Subcutaneous abdominal adipose tissue (tissue), 5 donors: ENCODE results near the gene C4orf50.
"Not testable (repeated sequence)": the region's sequence is repeated elsewhere in the genome, so short reads cannot be mapped to it uniquely, and the experiment has no call there.

Experiments
- H3K27ac ChIP-seq: one replicate; pipeline ENCODE4 v1.7.0; 2013; ENCODE audit warnings: low read depth, mild to moderate bottlenecking, inconsistent platforms, low read length, moderate library complexity
- H3K27me3 ChIP-seq, 5 donors: one replicate each; pipeline ENCODE4 v1.7.0; 2013; ENCODE audit warnings: low read length in 5 of 5, inconsistent platforms in 1 of 5; ENCODE audit not compliant: control insufficient read depth in 5 of 5, insufficient read depth in 4 of 5
- H3K36me3 ChIP-seq, 5 donors: one replicate each; pipeline ENCODE4 v1.7.0; 2013; ENCODE audit warnings: low read length in 5 of 5; ENCODE audit not compliant: control insufficient read depth in 5 of 5, insufficient read depth in 5 of 5
- H3K4me1 ChIP-seq, 5 donors: one replicate each; pipeline ENCODE4 v1.7.0; 2013; ENCODE audit warnings: low read length in 5 of 5, mild to moderate bottlenecking in 3 of 5, moderate library complexity in 1 of 5; ENCODE audit not compliant: control insufficient read depth in 5 of 5, insufficient read depth in 5 of 5
- H3K4me3 ChIP-seq, 5 donors: one replicate each; pipeline ENCODE4 v1.7.0; 2013; ENCODE audit warnings: low read length in 5 of 5, low read depth in 1 of 5
- H3K9ac ChIP-seq, 5 donors: one replicate each; pipeline ENCODE4 v1.7.0; 2013; ENCODE audit warnings: low read length in 5 of 5, mild to moderate bottlenecking in 4 of 5, moderate library complexity in 3 of 5
- H3K9me3 ChIP-seq, 5 donors: one replicate each; pipeline ENCODE4 v1.7.0; 2013; ENCODE audit warnings: low read length in 5 of 5; ENCODE audit not compliant: control insufficient read depth in 5 of 5
- donor health status: healthy.
- donor health status: healthy.
- donor health status: healthy.
- donor health status: healthy.
- donor health status: healthy.

The C4orf50 gene

GRCh38 chr4:5995901-5996623 lies 22.2 kb downstream of the C4orf50 start:
- Histone ChIP-seq H3K9ac (no peak overlapping the region), H3K27me3 (peaks cover 23 to 54% (median 30%) of the 10 kb centered on the region in 5 donors), H3K4me3 (no peak overlapping the region), H3K9me3 (no peaks in the 10 kb centered on the region), H3K27ac (no peak overlapping the region), H3K4me1 (no peaks in the 10 kb centered on the region), H3K36me3 (no peaks in the 10 kb centered on the region)

- no peak overlapping the region for H3K9ac ChIP-seq
- no peaks in the 10 kb centered on the region for H3K4me1 ChIP-seq
- H3K9me3 ChIP-seq: no peaks in the 10 kb centered on the region
- peaks cover 20 to 39% (median 33%) of the 10 kb centered on the region in 5 donors for H3K27me3 ChIP-seq
- no peak overlapping the region for H3K27ac ChIP-seq
- no peak overlapping the region for H3K4me3 ChIP-seq
- H3K36me3 ChIP-seq: no peaks in the 10 kb centered on the region
Measured at GRCh38 chr4:5993876-5994811, 24.1 kb downstream of the C4orf50 start.

DNA sequence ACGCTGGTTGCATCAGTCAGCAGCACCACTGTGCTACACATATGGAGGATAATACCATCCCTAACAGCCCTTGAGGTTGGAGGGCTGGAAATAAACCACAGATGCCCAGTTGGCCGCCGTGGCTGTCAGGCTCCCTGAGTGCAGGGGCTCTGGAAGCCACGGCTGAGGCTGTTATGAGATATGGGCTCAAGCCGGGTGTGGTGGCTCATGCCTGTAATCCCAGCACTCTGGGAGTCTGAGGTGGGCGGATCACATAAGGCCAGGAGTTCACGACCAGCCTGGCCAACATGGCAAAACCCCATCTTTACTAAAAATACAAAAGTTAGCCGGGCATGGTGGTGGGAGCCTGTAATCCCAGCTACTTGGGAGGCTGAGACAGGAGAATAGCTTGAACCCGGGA lies 24.9 kb downstream of the C4orf50 start:
- H3K27ac ChIP-seq, H3K9ac ChIP-seq, H3K36me3 ChIP-seq, H3K4me1 ChIP-seq, H3K4me3 ChIP-seq, H3K9me3 ChIP-seq: not testable (repeated sequence)
- H3K27me3 ChIP-seq: peaks cover 12 to 39% (median 28%) of the 10 kb centered on the region in 5 donors

DNA sequence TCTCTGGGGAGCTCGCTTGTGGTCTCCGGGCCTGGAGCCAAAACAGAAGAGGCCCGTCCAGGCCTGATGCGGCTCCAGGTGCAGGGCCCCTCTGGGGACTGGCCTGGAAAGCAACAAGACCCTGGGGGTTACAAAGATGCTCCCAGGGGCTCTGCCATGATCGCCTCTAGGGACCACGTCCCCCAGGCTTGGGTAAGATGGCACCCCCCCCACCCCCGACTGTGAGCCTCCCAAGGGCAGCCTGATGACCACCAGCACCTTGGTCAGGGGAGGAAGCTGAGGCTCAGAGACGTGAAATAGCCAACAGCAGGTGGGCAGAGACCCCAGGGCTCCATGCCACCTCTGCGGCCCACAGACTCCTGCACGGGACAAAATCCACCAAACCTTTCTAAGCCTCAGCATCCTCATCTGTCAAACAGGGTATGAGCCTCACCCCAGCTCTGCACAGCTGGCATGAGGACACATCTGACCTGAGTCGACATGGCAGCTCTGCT lies 25.4 kb downstream of the C4orf50 start:
- H3K4me1 ChIP-seq: no peaks in the 10 kb centered on the region
- H3K9me3 ChIP-seq: no peaks in the 10 kb centered on the region
- H3K27ac ChIP-seq: no peak overlapping the region
- H3K36me3 ChIP-seq: no peaks in the 10 kb centered on the region
- H3K9ac ChIP-seq: no peak overlapping the region
- H3K27me3 ChIP-seq: peaks cover 12 to 39% (median 28%) of the 10 kb centered on the region in 5 donors
- H3K4me3 ChIP-seq: no peak overlapping the region

DNA sequence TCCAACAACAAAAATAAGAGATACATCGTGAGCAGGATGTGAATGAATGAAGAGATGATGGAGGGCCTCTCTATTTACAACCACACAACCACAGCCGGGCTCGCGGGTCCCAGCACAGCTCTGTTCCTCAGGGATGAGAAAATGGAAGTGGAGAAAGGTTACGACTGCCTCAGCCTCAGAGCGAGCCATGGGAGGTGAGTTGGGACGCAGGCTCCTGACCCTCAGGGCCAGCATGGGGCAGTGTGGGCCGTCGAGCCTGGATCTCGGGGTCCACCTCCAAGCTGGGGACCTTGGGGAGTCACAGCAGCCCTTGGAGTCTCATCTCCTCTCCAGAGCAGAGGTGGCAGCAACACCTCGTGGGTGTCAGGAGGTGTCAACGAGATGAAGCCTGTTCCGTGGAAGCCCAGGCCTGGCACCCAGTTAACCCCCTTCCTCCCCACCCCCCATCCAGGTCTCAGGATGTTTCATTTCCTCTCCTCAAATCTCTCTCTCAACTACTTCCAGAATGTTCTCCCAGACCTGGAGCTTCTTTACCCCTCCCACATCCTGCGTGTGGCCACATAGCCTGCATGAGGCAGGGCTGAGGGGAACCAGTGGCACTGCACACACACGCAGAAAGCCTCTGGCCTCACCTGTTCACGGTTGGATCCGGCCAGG lies 25.9 kb downstream of the C4orf50 start:
- Histone ChIP-seq H3K4me1 (no peaks in the 10 kb centered on the region), H3K9me3 (no peaks in the 10 kb centered on the region), H3K27me3 (peaks cover 12 to 39% (median 28%) of the 10 kb centered on the region in 5 donors), H3K9ac (no peak overlapping the region), H3K36me3 (no peaks in the 10 kb centered on the region), H3K27ac (no peak overlapping the region), H3K4me3 (no peak overlapping the region)

DNA sequence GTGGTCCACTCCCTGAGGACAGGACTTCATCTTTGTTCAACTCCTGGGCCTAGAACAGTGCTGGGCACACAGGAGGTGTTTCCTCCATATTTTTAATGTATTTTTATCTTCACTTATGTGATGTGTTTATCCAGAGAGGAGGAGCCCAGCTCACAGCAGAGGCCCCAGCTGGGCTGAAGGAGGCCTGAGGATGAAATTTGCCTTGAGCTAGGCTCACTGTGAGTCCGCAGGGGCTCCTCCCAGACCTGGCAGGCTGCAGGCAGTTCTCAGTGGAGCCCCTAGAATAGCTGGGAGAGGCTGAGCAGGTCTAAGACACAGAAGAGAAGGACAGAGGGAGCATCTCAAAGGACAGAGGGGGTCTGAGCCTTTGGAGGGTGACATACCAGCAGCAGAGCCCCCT lies 26.8 kb downstream of the C4orf50 start:
- no peaks in the 10 kb centered on the region for H3K36me3 ChIP-seq
- peaks cover 12 to 39% (median 28%) of the 10 kb centered on the region in 5 donors for H3K27me3 ChIP-seq
- H3K9me3 ChIP-seq: no peaks in the 10 kb centered on the region
- H3K27ac ChIP-seq: no peak overlapping the region
- H3K4me1 ChIP-seq: no peaks in the 10 kb centered on the region
- no peak overlapping the region for H3K4me3 ChIP-seq
- H3K9ac ChIP-seq: no peak overlapping the region

- H3K9ac ChIP-seq: no peak overlapping the region
- no peaks in the 10 kb centered on the region for H3K36me3 ChIP-seq
- no peak overlapping the region for H3K27ac ChIP-seq
- H3K4me3 ChIP-seq: no peak overlapping the region
- no peaks in the 10 kb centered on the region for H3K4me1 ChIP-seq
- H3K27me3 ChIP-seq: peaks cover 10 to 36% (median 25%) of the 10 kb centered on the region in 5 donors
- no peaks in the 10 kb centered on the region for H3K9me3 ChIP-seq
Measured at GRCh38 chr4:5990446-5991160, 27.6 kb downstream of the C4orf50 start.

GRCh38 chr4:5989236-5990225 lies 28.7 kb downstream of the C4orf50 start:
- Histone ChIP-seq H3K27ac (no peak overlapping the region), H3K36me3 (no peaks in the 10 kb centered on the region), H3K27me3 (peaks cover 7 to 33% (median 16%) of the 10 kb centered on the region in 5 donors), H3K9ac (no peak overlapping the region), H3K4me1 (no peaks in the 10 kb centered on the region), H3K4me3 (no peak overlapping the region), H3K9me3 (peaks cover 0 to 3% (median 0%) of the 10 kb centered on the region in 5 donors)
